Heart left ventricle (tissue), 13 donors: ENCODE results near the gene SPDYE4.

Experiments
- CTCF ChIP-seq, 12 donors: fragments of 200-600 bp; sonication (generic) in 4 of 12; IDR thresholded peaks; one replicate each; pipeline versions ENCODE4 v1.5.0 to v1.8.0; 2018 to 2022; ENCODE audit warnings: antibody characterized with exemption in 12 of 12, mild to moderate bottlenecking in 5 of 12
- POLR2A ChIP-seq, 2 donors: fragments of 450-650 bp; IDR thresholded peaks; one replicate each; pipeline ENCODE4 v1.6.1; 2017; ENCODE audit warnings: antibody characterized with exemption in 2 of 2, mild to moderate bottlenecking in 2 of 2, moderate library complexity in 2 of 2
- donor health status: ischemic (EF 13 %, LVEDD 7.1; RV severe dilation, severe dysfunction).
- donor health status: DM: no; HTN: yes; CAD: no.
- donor health status: DM: no; HTN: no; CAD: no.
- donor health status: ischemic (EF 25% LVEDD 6.9; RV normal size, moderate dysfunction).
- donor health status: ischemic (EF 25% LVEDD 5.7; RV mildly dilated, moderate dysfunction).
- donor health status: ischemic (EF 35%, LVEDD 5.7; RV mildly dilated, moderate dysfunction).
- donor health status: nonischemic (EF 11% LVEDD 7.7; RV severe dilation, severe dysfunction).
- donor health status: DM: yes; HTN: yes; CAD: no.
- donor health status: PGD.
- donor health status: ischemic (EF 29% LVEDD 5.4; RV normal size, mild dysfunction).
- donor health status: nonischemic (EF 23%, LVEDD 6.1; RV moderate dilation, normal function).

GRCh38 chr17:8754890-8755289, 3.5 kb downstream of the SPDYE4 start:
- TF ChIP-seq CTCF (IDR thresholded peaks at IDR 0.05) (no peak), POLR2A (IDR thresholded peaks at IDR 0.05) (no peak)
